ENCODE data around the gene VKORC1L1. TPM values are rescaled to one million over a fixed set of nuclear protein-coding genes. Genes with fewer than 3 reads are reported as not detected.
"Not testable (repeated sequence)": the region's sequence is repeated elsewhere in the genome, so short reads cannot be mapped to it uniquely, and the experiment has no call there.

Gene VKORC1L1
- total and polyA plus RNA-seq, 7 donors = 3.9 to 20.3 (median 15.1) TPM

- peaks cover 0 to 98% (median 60%) of the 10 kb centered on the region in 4 donors for H3K36me3 ChIP-seq
- intact Hi-C loops (cut with DNase I) = no loop called here
- no peak overlapping the region for H3K27ac ChIP-seq
- no peak overlapping the region for H3K4me3 ChIP-seq
- TF ChIP-seq CTCF (IDR thresholded peaks at IDR 0.05) (no peak), POLR2A (IDR thresholded peaks at IDR 0.05) (no peak), EP300 (IDR thresholded peaks at IDR 0.05) (no peak), POLR2AphosphoS5 (IDR thresholded peaks at IDR 0.05) (no peak)
- DNase-seq = no peak
- H3K27me3 ChIP-seq = no peaks in the 10 kb centered on the region
- no peaks in the 10 kb centered on the region for H3K9me3 ChIP-seq
- H3K4me1 ChIP-seq = no peaks in the 10 kb centered on the region
- WGBS, 2 donors = 75 to 88% methylated on average over 6 of the region's 6 CpGs
These were observed 89.2 kb downstream of the VKORC1L1 start for GRCh38 chr7:65962033-65962432.

- DNase-seq; H3K27me3 ChIP-seq; H3K4me1 ChIP-seq; H3K4me3 ChIP-seq; intact Hi-C loops (cut with DNase I); H3K27ac ChIP-seq; H3K9me3 ChIP-seq: not testable (repeated sequence)
- H3K36me3 ChIP-seq = peaks cover 7 to 100% (median 73%) of the 10 kb centered on the region in 4 donors
- 90 to 93% methylated on average over 3 of the region's 3 CpGs for WGBS, 2 donors
These were observed 91.8 kb downstream of the VKORC1L1 start for GRCh38 chr7:65964671-65965070.

- 93 to 95% methylated on average over 6 of the region's 6 CpGs for WGBS, 2 donors
- no peak for TF ChIP-seq POLR2AphosphoS5 (IDR thresholded peaks at IDR 0.05)
- TF ChIP-seq POLR2A (IDR thresholded peaks at IDR 0.05) = no peak
- TF ChIP-seq EP300 (IDR thresholded peaks at IDR 0.05) = no peak
- no peak for TF ChIP-seq CTCF (IDR thresholded peaks at IDR 0.05)
These were observed 93.3 kb downstream of the VKORC1L1 start for GRCh38 chr7:65966146-65966545.

GRCh38 chr7:65967361-65968155, 94.7 kb downstream of the VKORC1L1 start:
- no peaks in the 10 kb centered on the region for H3K27me3 ChIP-seq
- TF ChIP-seq EP300 (IDR thresholded peaks at IDR 0.05) (no peak), CTCF (IDR thresholded peaks at IDR 0.05) (no peak), POLR2AphosphoS5 (IDR thresholded peaks at IDR 0.05) (no peak), POLR2A (IDR thresholded peaks at IDR 0.05) (no peak)
- H3K4me1 ChIP-seq = no peaks in the 10 kb centered on the region
- no peak overlapping the region for H3K27ac ChIP-seq
- peaks cover 9 to 100% (median 78%) of the 10 kb centered on the region in 4 donors for H3K36me3 ChIP-seq
- 95 to 96% methylated on average over 17 of the region's 17 CpGs for WGBS, 2 donors
- peak; percentile 47 for DNase-seq
- intact Hi-C loops (cut with DNase I) = no loop called here
- no peaks in the 10 kb centered on the region for H3K9me3 ChIP-seq
- no peak overlapping the region for H3K4me3 ChIP-seq

More at GRCh38 chr7:65966146-65966545, 93.3 kb downstream of the VKORC1L1 start:
- Histone ChIP-seq H3K4me3 (no peak overlapping the region), H3K9me3 (no peaks in the 10 kb centered on the region), H3K27me3 (no peaks in the 10 kb centered on the region), H3K4me1 (no peaks in the 10 kb centered on the region), H3K27ac (no peak overlapping the region), H3K36me3 (peaks cover 9 to 100% (median 77%) of the 10 kb centered on the region in 4 donors)
- intact Hi-C loops (cut with DNase I) = no loop called here
- peak; percentile 27 for DNase-seq

- no peaks in the 10 kb centered on the region for H3K4me1 ChIP-seq
- H3K27ac ChIP-seq = no peak overlapping the region
- H3K4me3 ChIP-seq = no peak overlapping the region
- DNase-seq = peak; percentile 29
- intact Hi-C loops (cut with DNase I) = no loop called here
- no peaks in the 10 kb centered on the region for H3K27me3 ChIP-seq
- TF ChIP-seq POLR2A (IDR thresholded peaks at IDR 0.05) = no peak
- no peak for TF ChIP-seq EP300 (IDR thresholded peaks at IDR 0.05)
- TF ChIP-seq POLR2AphosphoS5 (IDR thresholded peaks at IDR 0.05) = no peak
- TF ChIP-seq CTCF (IDR thresholded peaks at IDR 0.05) = no peak
- H3K9me3 ChIP-seq = no peaks in the 10 kb centered on the region
- H3K36me3 ChIP-seq = peaks cover 9 to 100% (median 78%) of the 10 kb centered on the region in 4 donors
- 95% methylated on average over 26 of the region's 26 CpGs for WGBS, 2 donors
These were observed 95.6 kb downstream of the VKORC1L1 start for GRCh38 chr7:65968256-65969185.

Data from sigmoid colon (tissue), 7 donors.